Stimulated activated CD4-positive, alpha-beta T cell treated with anti-CD3 and anti-CD28 coated beads, Interleukin-1b, Interleukin-23, amount 100 ng/mL, for 48 hours (primary cell): ENCODE results near the gene KRT20.
"Not testable (repeated sequence)": the region's sequence is repeated elsewhere in the genome, so short reads cannot be mapped to it uniquely, and the experiment has no call there.

Source experiments
- DNase-seq: peaks from one replicate; pipeline ENCODE4 v3.0.0-alpha.2; 2020

The KRT20 gene

DNA sequence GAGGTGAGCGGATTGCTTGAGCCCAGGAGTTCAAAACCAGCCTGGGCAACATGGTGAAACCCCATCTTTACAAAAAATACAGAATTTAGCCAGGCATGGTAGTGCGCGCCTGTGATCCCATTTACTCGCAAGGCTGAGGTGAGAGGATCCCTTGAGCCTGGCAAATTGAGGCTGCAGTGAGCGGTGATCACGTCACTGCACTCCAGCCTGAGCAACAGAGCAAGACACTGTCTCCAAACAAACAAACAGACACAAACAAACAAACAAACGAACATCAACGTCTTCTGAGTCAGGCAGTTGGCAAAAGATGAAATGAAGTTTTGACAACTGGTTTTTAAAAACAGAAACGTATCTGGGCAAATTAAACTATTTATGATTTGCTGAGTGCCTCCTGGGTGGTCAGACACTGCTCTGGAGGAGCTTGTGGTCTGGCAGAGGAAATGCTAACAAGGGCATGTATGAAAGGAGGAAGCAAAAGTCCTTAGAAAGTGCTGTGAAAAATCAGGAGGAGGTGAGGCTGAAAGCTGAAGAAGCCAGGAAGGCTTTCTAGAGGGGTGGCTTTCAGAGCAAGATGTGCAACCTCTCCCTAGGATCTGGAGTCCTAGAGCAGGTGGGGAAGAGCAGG lies 10.2 kb upstream of the KRT20 start:
- no peak for DNase-seq

DNA sequence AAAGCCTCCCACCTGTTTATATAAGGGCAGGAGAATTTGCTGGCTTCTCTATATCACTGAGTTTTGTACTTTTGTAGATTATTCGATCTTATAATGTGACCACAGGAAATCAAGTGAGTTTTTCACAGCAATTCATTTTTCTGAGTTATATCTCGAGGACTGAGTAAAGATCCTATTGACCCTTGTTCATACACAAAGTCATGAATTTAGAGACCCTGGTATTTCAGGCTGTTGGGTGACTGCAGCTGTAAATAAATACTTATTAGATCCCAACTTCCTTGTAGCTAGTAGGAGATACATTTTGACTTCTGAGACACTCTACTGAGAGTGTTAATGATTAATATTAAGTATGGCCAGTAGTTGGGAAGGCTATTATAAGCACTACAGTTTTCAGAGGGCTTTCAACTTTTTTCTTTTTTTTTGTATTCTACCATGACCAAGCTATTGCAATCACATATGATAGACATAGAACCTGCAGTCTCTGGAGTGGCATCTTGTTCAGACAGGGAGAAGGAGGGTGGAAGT lies 3.2 kb upstream of the KRT20 start:
- no peak for DNase-seq

DNA sequence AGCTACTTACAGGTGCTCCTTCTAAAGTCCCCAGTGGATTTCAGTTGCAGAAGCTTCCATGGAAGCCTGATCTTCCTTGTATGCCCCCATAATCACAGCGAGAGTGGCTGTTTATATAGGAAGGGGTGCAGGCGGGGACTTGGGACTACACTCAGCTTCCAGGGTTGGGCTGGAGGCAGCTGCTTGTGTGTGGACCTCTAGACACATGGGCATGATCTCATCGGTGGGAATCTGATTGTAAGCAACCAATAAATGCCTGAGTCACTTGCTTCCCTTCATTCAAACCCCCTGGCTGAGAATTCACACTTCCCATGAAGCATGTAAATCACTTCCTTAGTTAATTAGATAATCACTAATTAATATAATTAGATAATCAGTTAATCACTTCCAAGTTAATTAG lies 1.0 kb upstream of the KRT20 start:
- DNase-seq: no peak

DNA sequence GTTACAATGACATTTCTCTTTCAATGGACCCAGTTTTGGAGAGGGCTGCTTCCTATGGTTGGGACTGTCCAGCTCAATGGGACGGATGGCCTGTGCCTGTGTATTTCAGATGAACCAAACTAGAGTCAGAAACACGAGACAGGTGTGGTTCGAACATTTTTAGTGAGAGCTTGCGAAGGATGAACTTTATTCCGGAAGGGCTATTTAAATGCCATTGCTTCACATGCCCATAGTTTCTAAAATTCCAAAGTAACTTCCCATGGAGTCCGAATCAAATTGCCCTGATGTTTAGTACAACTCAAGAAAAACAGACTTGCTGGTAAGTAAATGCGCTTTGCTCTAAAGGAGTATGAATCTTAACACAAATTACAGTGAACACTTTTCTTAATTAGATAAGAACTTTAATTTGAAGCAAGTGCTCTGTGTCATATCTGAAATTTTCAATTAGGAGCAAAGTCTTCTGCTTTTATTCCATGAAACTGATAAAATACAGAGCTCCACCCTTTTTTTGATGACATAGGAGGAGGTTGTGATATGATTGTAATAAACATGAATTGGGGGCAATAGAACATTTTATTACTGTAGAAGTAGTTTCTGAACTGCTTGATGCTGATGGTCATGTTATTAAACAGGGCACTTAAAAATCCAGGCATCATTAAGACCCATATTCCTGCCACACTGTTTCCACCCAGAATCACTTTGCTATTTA lies 1.3 kb downstream of the KRT20 start:
- no peak for DNase-seq

DNA sequence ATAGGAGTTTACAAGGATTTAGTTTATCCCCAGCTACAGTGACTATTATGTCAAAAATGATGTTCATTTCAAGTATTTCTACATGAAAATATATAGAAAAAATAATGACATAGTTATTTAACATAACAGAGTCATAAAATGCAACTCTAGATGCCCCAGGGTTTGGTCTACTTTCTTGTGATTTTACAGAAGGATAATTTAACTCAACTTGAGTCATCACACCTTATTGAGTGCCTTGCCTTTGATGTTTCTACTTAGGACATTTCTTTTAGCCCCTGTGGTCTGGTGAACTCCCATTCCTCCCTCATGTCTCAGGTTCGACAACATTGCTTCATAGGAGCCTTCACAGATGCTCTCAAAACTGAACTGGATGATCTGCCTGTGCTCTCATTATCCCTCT lies 2.0 kb downstream of the KRT20 start:
- no peak for DNase-seq

DNA sequence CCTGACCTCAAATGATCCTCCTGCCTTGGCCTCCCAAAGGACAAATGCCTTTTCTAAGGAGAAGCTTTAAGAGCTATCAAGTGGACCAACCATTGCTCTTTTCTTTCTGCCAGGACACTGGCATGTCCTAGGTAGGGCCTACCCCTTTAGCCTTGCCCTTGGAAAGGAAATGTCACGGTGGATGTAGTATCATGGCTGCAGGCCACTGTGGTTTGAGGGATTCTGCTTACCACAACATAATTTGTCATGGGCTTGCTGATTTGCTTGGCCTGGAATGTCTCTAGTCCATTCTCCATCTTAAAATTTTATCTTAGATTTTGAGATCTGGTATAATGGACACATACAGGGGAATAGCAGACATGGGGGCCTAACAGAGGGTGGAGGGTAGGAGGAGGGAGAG lies 6.0 kb downstream of the KRT20 start:
- DNase-seq: no peak

DNA sequence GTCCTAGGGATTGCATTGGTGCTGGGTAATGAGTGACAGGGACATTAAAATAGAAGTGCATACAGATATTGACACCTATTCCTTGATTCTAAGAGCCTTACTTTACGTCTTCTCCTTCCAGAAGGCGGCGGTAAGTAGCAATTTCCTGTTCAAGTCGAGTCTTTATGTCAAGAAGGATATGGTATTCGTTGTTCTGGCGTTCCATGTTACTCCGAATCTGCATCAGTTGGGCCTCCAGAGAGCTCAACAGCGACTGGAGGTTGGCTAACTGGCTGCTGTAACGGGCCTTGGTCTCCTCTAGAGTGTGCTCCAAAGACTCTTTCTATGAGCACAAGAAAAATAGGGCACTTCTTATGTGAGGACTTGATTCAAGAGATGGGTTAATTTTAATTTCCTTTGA lies 7.0 kb downstream of the KRT20 start:
- no peak for DNase-seq

DNA sequence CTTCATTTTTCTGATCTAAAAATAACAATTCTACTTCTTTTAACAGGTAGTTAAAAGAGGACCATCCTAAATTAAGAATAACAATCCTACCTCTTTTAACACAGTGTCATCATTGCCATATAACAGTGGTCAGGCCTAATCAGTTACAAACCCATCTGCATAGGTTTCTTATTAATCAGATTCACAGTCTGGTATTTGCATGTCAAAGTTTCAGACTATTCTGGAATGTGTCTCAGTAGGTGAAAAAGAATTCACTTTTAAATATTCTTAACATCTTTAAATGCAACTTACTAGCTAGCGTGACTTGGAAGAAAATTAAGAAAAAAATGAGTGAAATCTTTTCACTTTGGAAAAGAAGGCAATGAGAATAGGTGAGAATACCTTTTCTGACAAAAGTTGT lies 11.2 kb downstream of the KRT20 start:
- DNase-seq: no peak

DNA sequence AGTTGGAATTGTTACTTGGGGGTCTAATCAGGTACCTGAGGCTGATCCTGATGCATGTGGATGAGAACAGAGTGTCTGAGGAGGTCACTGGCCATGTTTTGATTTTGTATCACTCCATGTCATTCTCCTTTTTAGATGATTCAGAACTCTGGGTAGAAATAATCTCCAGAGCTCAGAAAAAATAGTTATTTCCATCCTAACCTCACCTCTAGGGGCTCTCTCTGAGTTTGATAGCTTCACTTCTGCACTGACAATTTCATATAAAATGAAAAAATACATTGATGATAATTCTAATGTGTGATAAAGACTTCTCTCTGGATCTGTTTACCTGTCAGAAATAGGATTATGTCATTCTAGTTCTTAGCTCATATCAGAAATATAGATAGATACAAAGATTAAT lies 11.8 kb downstream of the KRT20 start:
- no peak for DNase-seq

DNA sequence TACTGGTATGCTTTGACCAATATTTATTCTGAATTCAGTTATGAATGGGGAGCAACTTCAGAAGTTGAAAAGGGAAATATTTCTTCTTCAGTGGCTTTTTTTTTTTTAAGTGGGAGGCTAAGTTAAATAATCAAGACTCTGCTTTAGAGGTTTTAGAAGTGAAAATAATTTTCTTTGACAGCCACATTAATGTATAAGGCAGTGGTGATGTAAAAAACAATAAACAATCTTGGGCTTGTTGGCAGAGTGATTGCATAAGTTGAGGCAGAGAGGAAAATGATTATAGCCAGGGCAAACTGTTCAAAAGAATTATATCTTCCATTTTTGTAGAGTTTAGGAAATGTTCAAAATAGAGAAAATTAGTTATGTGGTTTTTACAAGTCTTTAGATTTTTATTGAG lies 12.6 kb downstream of the KRT20 start:
- no peak for DNase-seq

DNA sequence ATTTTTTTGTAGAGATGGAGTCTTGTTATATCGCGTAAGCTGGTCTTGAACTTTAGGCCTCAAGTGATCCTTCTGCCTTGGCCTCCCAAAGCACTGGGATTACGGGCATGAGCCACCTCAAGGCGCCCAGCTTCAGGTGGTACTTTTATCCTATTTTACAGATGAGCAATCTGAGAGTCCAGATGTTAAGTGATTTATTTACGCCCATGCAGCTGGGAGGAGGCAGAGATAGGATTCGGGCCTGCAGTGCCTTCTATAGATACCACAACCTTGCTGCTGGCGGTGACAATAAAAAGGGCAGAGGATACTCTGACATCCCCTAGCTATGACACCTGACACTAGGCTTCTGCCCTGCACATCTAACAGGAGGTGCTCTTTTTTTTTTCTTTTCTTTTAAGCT lies 13.7 kb downstream of the KRT20 start:
- no peak for DNase-seq

DNA sequence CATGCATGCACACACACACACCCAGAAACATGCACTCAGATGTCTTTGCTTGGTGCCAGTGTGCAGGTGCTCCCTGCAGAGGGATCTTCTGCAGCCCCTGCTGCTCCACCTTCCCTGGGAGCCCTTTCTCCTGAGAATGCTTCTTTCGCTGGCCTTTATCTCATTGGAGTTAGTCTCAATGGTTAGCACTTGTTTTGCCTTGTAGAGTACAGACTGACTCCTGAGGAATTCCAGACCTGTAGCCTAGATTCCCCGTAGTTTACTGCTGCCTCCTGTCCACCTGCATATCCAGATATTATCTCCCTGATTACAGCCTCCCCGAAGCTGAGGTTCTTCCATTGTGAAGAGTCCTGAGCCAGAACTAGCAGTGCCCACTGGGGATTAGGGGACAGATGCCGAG lies 14.9 kb downstream of the KRT20 start:
- no peak for DNase-seq

DNA sequence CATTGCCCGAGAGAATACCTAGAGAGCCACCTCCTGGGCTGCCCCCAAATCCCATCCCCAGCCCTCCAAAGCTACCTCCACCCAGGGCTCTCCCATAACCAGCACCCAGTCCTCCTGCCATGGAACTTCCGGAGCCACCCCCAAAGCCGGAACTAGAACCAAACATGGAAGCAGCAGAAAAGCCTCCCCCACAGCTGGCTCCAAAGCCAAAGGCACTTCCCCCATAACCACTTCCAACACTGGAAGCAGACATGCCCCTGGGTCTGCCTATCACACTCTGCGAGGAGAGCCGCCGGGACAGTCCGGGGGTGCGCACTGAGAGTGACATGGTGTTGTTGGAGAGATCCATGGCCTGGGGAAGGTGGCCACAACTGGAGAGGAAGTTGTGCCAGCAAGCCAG lies 18.2 kb downstream of the KRT20 start, which contains the start of gene KRT12:
Gene KRT12 (minus strand): TSS at position 386 of the 400 bp plus-strand sequence. CDS start 37 bp downstream, at position 349.
- DNase-seq: no peak

DNA sequence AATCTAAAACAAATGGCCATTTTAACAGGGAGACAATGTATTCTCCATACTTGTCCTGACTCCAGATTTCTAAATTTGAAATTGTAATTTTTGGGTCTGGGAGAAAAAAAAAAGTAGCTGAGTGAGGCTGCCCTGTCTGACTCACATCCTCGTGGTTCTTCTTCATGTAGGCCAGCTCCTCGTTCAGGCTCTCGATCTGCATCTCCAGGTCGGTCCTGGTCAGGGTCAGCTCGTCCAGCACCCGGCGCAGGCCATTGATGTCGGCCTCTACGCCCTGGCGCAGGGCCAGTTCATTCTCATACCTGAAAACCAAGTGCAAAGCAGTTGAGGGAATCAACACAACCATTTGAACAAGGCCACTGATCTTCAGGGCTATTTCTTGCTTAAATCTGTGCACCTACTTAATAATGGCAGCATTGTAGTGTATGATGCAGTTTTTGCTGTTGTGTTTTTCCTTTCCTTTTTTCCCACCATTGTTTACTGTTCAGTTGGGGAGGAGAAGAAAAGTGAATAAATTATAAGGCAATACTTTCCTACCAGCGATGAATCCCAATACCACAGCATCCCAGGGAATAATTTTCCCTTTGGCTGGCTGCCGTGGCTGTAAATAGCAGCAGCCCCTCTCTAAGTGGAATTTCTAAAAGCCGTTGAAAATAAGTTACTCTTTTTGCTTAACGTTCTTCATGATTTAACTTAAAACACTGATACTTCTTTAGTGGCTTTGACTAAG lies 20.2 kb downstream of the KRT20 start:
- no peak for DNase-seq

DNA sequence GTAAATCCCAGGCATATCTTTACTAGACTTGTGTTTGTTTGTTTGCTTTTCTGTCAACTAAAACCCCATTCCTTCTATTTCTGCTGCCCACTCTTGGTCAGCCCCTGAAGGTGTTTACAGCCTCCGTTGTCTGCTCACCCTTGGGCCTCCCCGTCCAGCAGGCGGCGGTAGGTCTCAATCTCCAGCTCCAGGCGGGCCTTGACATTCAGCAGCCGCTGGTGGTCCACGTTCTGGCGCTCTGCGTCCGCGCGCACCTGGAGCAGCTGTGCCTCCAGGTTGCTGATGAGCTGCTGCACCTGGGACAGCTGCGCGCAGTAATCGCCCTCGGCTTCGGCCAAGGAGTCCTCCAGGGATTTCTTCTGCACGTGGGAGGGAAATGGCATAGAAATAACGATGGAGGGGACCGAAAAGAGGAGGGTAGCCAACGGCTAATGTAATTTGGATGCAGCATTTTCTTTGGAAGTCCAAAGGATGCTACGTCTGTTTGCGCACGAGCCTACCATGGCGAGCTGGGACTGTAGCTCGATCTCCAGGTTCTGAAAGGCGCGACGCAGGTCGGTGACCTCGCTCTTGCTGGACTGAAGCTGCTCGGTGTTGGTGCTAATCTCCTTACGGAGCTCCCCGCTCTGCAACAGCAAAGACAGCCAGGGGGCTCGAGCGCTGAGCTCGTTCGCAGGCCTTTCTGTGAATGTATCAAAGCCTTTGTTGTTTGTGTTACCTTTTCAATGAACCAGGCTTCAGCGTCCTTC lies 21.9 kb downstream of the KRT20 start:
- DNase-seq: no peak

DNA sequence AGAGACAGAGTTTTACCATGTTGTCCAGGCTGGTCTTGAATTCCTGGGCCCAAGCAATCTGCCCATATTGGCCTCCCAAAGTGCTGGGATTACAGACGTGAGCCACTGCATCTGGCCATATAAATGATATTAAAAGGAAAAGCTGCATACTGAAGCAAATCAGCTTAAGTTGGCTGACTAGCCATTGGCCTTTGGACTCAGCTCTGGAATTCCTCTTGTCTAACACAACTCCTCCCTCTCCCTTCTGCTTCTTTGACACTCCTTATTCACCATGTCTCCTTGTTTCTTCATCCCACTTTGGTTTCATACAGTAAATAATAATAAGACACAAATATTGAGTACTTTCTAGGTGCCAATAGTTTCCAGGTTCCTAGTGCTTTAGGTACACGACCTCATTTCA lies 25.5 kb downstream of the KRT20 start:
- no peak for DNase-seq

DNA sequence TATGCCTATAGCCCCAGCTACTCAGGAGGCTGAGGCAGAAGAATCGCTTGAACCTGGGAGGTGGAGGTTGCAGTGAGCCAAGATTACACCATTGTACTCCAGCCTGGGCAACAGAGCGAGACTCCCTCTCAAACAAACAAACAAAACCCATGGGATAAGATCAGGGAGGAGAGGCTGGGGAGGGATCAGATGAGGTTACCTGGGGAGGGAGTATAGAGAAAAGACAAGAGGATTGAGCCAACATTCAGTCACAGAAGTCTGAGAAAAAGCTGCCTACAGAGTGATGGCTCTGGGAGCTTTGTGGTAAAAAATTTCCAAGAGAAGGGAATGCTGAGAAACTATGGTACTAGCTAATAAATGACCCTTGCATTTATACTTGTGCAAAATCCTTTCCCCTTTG lies 26.4 kb downstream of the KRT20 start:
- not testable (repeated sequence) for DNase-seq

DNA sequence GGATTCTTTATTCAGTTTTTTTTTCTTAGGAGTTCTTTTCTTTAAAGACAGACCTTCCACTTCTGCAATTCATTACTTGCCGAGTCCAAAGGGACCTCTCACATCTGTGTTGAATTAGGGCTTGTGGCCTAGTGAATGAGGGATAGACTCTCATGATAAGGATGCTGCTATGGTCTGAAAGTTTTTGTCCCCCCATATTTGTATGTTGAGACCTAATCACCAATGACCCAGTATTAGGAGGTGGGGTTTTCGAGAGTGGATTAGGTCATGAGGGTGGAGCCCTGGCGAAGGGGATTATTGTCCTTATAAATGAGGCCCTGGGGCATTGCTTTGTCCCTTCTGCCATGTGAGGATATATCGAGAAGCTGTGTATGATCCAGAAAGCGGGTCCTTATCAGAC lies 27.5 kb downstream of the KRT20 start:
- no peak for DNase-seq

DNA sequence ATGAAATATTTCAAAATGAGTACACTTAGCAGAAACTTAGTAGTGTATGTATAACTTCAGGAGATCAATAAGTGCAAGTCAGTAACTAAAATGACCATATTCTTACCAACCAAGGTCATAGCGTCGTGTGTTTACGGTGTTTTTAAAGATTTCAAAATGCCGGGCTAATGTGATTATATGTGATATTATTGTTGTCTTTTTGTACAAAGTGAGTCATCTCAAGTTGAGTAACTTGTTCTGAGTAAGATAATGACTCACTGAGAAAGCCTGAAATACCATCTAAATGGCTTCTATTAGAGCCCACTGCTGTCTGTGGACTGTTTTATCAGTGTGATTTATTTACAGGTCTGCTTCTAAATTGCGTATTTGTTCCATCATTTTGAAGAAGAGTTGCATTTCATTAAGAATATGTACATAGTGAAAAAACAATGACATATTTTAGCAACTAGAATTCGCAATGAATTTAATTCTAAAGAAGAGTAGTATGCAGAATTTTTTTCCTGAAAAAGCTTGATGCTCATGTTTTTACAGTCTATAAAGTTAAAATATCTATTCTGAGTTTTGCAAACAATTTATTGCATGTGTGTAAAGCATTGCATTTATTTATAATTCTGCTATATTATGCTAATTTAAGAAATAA lies 30.7 kb downstream of the KRT20 start:
- no peak for DNase-seq

DNA sequence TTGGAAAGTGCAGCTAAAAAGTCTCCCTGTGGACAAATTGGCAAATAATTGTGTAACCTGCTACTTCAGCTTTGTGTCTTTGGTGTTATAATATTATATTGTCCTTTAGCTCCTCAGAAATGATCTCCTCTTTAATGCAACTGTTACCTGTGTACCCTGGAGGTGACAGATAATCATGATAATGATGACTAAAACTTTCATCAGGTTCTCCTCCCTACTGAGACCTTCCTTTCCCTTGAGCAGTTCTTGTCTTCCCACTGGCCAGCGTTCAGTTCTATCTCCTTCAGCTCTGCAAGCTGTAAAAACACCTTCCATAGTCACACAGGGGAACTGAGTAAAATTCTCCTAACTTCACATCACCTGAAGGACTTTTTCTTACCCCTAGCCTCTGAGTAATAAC lies 32.7 kb downstream of the KRT20 start:
- DNase-seq: no peak

DNA sequence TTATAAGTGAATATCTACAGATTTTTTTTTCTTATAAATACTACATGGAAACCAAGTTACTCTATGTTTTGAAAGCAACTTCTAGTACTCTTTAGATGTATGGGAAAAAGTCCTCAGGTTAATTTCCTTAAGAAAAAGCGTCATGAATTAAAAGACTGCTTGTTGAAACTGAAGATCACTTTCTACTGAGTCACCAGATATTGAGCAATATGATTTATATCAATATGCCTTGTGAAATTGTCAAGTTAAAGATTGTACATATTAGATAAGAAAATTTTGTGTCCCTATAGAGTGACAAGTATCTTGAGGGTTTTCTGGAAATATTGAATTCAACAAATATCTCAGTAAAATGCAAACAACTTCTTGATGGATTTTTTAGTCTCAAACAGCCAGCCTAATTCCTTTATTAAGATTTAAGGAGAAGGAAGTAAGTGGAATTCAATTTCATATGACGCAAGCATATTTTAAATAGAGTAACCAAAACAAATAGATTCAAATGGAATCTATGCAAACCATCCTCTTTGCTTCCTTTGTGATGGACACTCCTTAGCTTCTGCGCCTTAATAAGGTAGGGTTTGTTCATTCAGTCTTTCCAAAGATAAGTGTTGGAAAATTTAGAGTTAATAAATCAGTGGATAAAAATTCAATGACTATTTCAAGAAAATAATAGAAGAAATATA lies 34.6 kb downstream of the KRT20 start:
- DNase-seq: no peak

DNA sequence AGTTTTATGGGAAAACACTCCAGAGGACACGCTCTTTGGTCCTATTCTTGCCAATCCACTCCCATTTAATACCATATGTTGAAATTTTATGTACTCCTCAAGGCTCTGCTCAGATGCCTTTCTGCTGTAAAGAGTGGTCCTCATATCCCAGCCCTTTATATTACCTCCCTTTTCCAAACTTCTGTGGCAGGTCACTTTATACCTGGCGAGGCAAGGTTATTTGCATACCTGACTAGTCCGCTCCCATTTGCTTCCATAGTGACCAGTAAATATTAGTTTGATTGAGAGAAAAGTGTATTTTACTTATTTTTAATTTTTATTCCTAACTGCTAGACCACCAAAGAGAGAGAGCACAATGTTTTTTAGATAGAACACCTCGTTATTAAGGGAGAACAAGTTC lies 35.3 kb downstream of the KRT20 start:
- DNase-seq: no peak
